Measurements from ENCODE around the gene SPEN.
A peak's percentile ranks its signal among the peaks of the same experiment; 100 is the strongest.

SPEN gene

GRCh38 chr1:15963968-15964648, 116.6 kb downstream of the SPEN start:
- Histone ChIP-seq H4K91ac (ENCODE audit: low read depth, low read length, poor library complexity) (no peak overlapping the region), H3K79me1 (ENCODE audit: low read depth, low read length) (no peaks in the 10 kb centered on the region), H3K4ac (ENCODE audit: low read length) (no peak overlapping the region), H3K36me3 (replicated peaks in 1 of 2; ENCODE audit: control insufficient read depth in 2 of 2, insufficient read depth in 2 of 2, low read length in 2 of 2) (peaks cover 2 to 37% of the 10 kb centered on the region in 2 donors), H2BK12ac (ENCODE audit: low read length) (no peak overlapping the region), H3K4me3 (ENCODE audit: low read length in 2 of 2) (no peak overlapping the region), H3K4me1 (ENCODE audit: control insufficient read depth in 2 of 2, insufficient read depth in 1 of 2, low read depth in 1 of 2, low read length in 2 of 2) (peaks cover 0 to 1% of the 10 kb centered on the region in 2 donors), H3K9me3 (replicated peaks in 1 of 2; ENCODE audit: control insufficient read depth in 2 of 2, insufficient read depth in 1 of 2, low read depth in 1 of 2, low read length in 2 of 2) (peaks cover 4 to 11% of the 10 kb centered on the region in 2 donors), H2AFZ (ENCODE audit: low read length) (no peak overlapping the region), H3K4me2 (ENCODE audit: insufficient read depth, low read length, poor library complexity, severe bottlenecking) (no peak overlapping the region), H3K18ac (ENCODE audit: low read length) (no peak overlapping the region), H2BK5ac (ENCODE audit: low read length) (no peak overlapping the region), H3K9ac (ENCODE audit: low read depth, low read length, poor library complexity) (no peak overlapping the region), H3K23ac (ENCODE audit: low read depth, low read length, poor library complexity) (peak overlapping the region; percentile 13), H3K27me3 (ENCODE audit: control insufficient read depth in 3 of 3, insufficient read depth in 3 of 3, low read depth in 1 of 3, low read length in 3 of 3) (no peaks in the 10 kb centered on the region), H4K8ac (ENCODE audit: low read depth, low read length) (no peak overlapping the region), H2BK120ac (ENCODE audit: low read depth, low read length) (no peak overlapping the region), H2BK15ac (ENCODE audit: low read length) (no peak overlapping the region), H3K27ac (replicated peaks; ENCODE audit: low read length) (no peak overlapping the region), H3K14ac (ENCODE audit: low read length) (no peak overlapping the region), H2AK5ac (ENCODE audit: low read depth, low read length) (no peak overlapping the region)
- no CpG with 5 or more reads among the region's 10 CpGs for WGBS, 2 donors (ENCODE audit: extremely low coverage in 2 of 2, insufficient read length in 2 of 2, insufficient replicate concordance in 1 of 2)
- DNase-seq (ENCODE audit: low spot score), result no peak

DNA sequence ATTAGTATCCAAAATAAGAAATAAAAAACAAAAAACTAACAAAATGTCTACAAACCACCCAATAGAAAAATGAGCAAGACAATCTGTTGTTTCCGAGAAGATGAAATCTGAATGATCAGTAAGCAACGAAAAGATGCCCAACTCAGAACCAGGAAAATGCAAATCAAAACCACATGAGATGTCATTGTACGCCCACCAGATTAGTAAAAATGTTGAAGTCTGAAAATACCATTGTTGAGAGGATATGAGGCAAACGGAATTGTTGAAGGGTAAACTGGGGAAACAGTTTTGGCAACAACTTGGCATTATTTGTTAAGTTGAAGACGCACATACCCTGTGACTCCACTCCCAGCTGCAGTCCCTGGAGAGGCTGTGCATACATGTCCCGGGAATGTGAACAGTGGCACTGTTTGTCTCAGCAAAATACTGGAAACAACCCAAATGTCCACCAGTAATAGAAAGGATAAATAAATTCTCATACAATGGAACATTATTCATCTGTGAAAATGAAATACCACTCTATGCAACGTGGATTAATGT, 117.8 kb downstream of the SPEN start:
- Histone ChIP-seq H4K8ac (ENCODE audit: low read depth, low read length) (no peak overlapping the region), H2AK5ac (ENCODE audit: low read depth, low read length) (no peak overlapping the region), H3K36me3 (replicated peaks in 1 of 2; ENCODE audit: control insufficient read depth in 2 of 2, insufficient read depth in 2 of 2, low read length in 2 of 2) (peaks cover 7 to 48% of the 10 kb centered on the region in 2 donors), H3K4me2 (ENCODE audit: insufficient read depth, low read length, poor library complexity, severe bottlenecking) (no peak overlapping the region), H4K91ac (ENCODE audit: low read depth, low read length, poor library complexity) (no peak overlapping the region), H3K23ac (ENCODE audit: low read depth, low read length, poor library complexity) (no peak overlapping the region), H2BK12ac (ENCODE audit: low read length) (no peak overlapping the region), H3K9ac (ENCODE audit: low read depth, low read length, poor library complexity) (no peak overlapping the region), H3K4me1 (ENCODE audit: control insufficient read depth in 2 of 2, insufficient read depth in 1 of 2, low read depth in 1 of 2, low read length in 2 of 2) (peaks cover 0 to 1% of the 10 kb centered on the region in 2 donors), H2BK5ac (ENCODE audit: low read length) (no peak overlapping the region), H2BK15ac (ENCODE audit: low read length) (no peak overlapping the region), H3K79me1 (ENCODE audit: low read depth, low read length) (no peaks in the 10 kb centered on the region), H3K4ac (ENCODE audit: low read length) (no peak overlapping the region), H3K27ac (replicated peaks; ENCODE audit: low read length) (no peak overlapping the region), H2BK120ac (ENCODE audit: low read depth, low read length) (no peak overlapping the region), H3K27me3 (ENCODE audit: control insufficient read depth in 3 of 3, insufficient read depth in 3 of 3, low read depth in 1 of 3, low read length in 3 of 3) (peaks cover 0 to 2% (median 0%) of the 10 kb centered on the region in 3 experiments), H2AFZ (ENCODE audit: low read length) (no peak overlapping the region), H3K14ac (ENCODE audit: low read length) (no peak overlapping the region), H3K9me3 (replicated peaks in 1 of 2; ENCODE audit: control insufficient read depth in 2 of 2, insufficient read depth in 1 of 2, low read depth in 1 of 2, low read length in 2 of 2) (peaks cover 10 to 21% of the 10 kb centered on the region in 2 donors), H3K4me3 (ENCODE audit: low read length in 2 of 2) (no peak overlapping the region), H3K18ac (ENCODE audit: low read length) (no peak overlapping the region)
- no peak for DNase-seq (ENCODE audit: low spot score)
- no CpG with 5 or more reads among the region's 7 CpGs for WGBS, 2 donors (ENCODE audit: extremely low coverage in 2 of 2, insufficient read length in 2 of 2, insufficient replicate concordance in 1 of 2)

- H2AK5ac ChIP-seq (ENCODE audit: low read depth, low read length), result no peak overlapping the region
- H4K91ac ChIP-seq (ENCODE audit: low read depth, low read length, poor library complexity), result no peak overlapping the region
- no peaks in the 10 kb centered on the region for H3K79me1 ChIP-seq (ENCODE audit: low read depth, low read length)
- H3K4me1 ChIP-seq (ENCODE audit: control insufficient read depth in 2 of 2, insufficient read depth in 1 of 2, low read depth in 1 of 2, low read length in 2 of 2), result peaks cover 0 to 1% of the 10 kb centered on the region in 2 donors
- no peak overlapping the region for H3K27ac ChIP-seq (replicated peaks; ENCODE audit: low read length)
- H3K23ac ChIP-seq (ENCODE audit: low read depth, low read length, poor library complexity), result no peak overlapping the region
- no peak overlapping the region for H3K4ac ChIP-seq (ENCODE audit: low read length)
- H3K9me3 ChIP-seq (replicated peaks in 1 of 2; ENCODE audit: control insufficient read depth in 2 of 2, insufficient read depth in 1 of 2, low read depth in 1 of 2, low read length in 2 of 2), result peaks cover 10 to 21% of the 10 kb centered on the region in 2 donors
- H2BK15ac ChIP-seq (ENCODE audit: low read length), result no peak overlapping the region
- H3K4me3 ChIP-seq (ENCODE audit: low read length in 2 of 2), result no peak overlapping the region
- no peak for DNase-seq (ENCODE audit: low spot score)
- H2BK120ac ChIP-seq (ENCODE audit: low read depth, low read length), result no peak overlapping the region
- no peak overlapping the region for H2BK12ac ChIP-seq (ENCODE audit: low read length)
- H2BK5ac ChIP-seq (ENCODE audit: low read length), result no peak overlapping the region
- H3K18ac ChIP-seq (ENCODE audit: low read length), result no peak overlapping the region
- H3K4me2 ChIP-seq (ENCODE audit: insufficient read depth, low read length, poor library complexity, severe bottlenecking), result no peak overlapping the region
- no peak overlapping the region for H3K14ac ChIP-seq (ENCODE audit: low read length)
- H4K8ac ChIP-seq (ENCODE audit: low read depth, low read length), result no peak overlapping the region
- no peak overlapping the region for H3K9ac ChIP-seq (ENCODE audit: low read depth, low read length, poor library complexity)
- no peak overlapping the region for H2AFZ ChIP-seq (ENCODE audit: low read length)
- peaks cover 0 to 2% (median 0%) of the 10 kb centered on the region in 3 experiments for H3K27me3 ChIP-seq (ENCODE audit: control insufficient read depth in 3 of 3, insufficient read depth in 3 of 3, low read depth in 1 of 3, low read length in 3 of 3)
- peaks cover 7 to 53% of the 10 kb centered on the region in 2 donors for H3K36me3 ChIP-seq (replicated peaks in 1 of 2; ENCODE audit: control insufficient read depth in 2 of 2, insufficient read depth in 2 of 2, low read length in 2 of 2)
- WGBS, 2 donors (ENCODE audit: extremely low coverage in 2 of 2, insufficient read length in 2 of 2, insufficient replicate concordance in 1 of 2), result no CpG with 5 or more reads among the region's 18 CpGs
Observed at GRCh38 chr1:15966081-15966955, 118.8 kb downstream of the SPEN start.

DNA sequence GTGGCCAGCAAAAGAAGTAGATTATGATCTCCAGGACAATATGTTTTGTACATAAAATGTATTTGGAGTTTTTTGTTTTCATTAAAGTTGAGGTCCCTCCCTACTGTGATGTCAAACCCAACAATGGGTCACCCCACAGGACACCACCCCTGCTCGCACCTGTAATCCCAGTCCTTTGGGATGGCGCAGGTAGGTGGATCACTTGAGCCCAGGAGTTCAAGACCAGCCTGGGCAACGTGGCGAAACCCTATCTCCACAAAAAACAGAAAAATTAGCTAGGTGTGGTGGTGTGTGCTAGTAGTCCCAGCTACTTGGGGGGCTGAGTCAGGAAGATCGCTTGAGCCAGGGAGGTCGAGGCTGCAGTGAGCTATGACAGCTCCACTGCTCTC, 119.4 kb downstream of the SPEN start:
- Histone ChIP-seq H3K4me2 (ENCODE audit: insufficient read depth, low read length, poor library complexity, severe bottlenecking) (no peak overlapping the region), H2AFZ (ENCODE audit: low read length) (no peak overlapping the region), H3K9me3 (replicated peaks in 1 of 2; ENCODE audit: control insufficient read depth in 2 of 2, insufficient read depth in 1 of 2, low read depth in 1 of 2, low read length in 2 of 2) (peaks cover 10 to 21% of the 10 kb centered on the region in 2 donors), H3K18ac (ENCODE audit: low read length) (no peak overlapping the region), H3K79me1 (ENCODE audit: low read depth, low read length) (peaks cover 2% of the 10 kb centered on the region), H2BK5ac (ENCODE audit: low read length) (no peak overlapping the region), H4K91ac (ENCODE audit: low read depth, low read length, poor library complexity) (no peak overlapping the region), H3K27me3 (ENCODE audit: control insufficient read depth in 3 of 3, insufficient read depth in 3 of 3, low read depth in 1 of 3, low read length in 3 of 3) (peaks cover 0 to 2% (median 0%) of the 10 kb centered on the region in 3 experiments), H3K4me1 (ENCODE audit: control insufficient read depth in 2 of 2, insufficient read depth in 1 of 2, low read depth in 1 of 2, low read length in 2 of 2) (no peaks in the 10 kb centered on the region), H2BK15ac (ENCODE audit: low read length) (no peak overlapping the region), H3K23ac (ENCODE audit: low read depth, low read length, poor library complexity) (no peak overlapping the region), H4K8ac (ENCODE audit: low read depth, low read length) (no peak overlapping the region), H3K4ac (ENCODE audit: low read length) (no peak overlapping the region), H2AK5ac (ENCODE audit: low read depth, low read length) (no peak overlapping the region), H3K14ac (ENCODE audit: low read length) (no peak overlapping the region), H2BK12ac (ENCODE audit: low read length) (no peak overlapping the region), H3K27ac (replicated peaks; ENCODE audit: low read length) (no peak overlapping the region), H2BK120ac (ENCODE audit: low read depth, low read length) (no peak overlapping the region), H3K9ac (ENCODE audit: low read depth, low read length, poor library complexity) (no peak overlapping the region), H3K36me3 (replicated peaks in 1 of 2; ENCODE audit: control insufficient read depth in 2 of 2, insufficient read depth in 2 of 2, low read length in 2 of 2) (peaks cover 9 to 58% of the 10 kb centered on the region in 2 donors), H3K4me3 (ENCODE audit: low read length in 2 of 2) (peak overlapping the region in 1 of 2 donors; percentile 37)
- WGBS, 2 donors (ENCODE audit: extremely low coverage in 2 of 2, insufficient read length in 2 of 2, insufficient replicate concordance in 1 of 2), result no CpG with 5 or more reads among the region's 6 CpGs
- DNase-seq (ENCODE audit: low spot score), result no peak
